ENCODE data around the gene LCN10. TPM values are rescaled to one million over a fixed set of nuclear protein-coding genes. Genes with fewer than 3 reads are reported as not detected.

The LCN10 gene
- total and polyA plus RNA-seq, 2 of the 13 experiments (the other 11 are each of a cell fraction or from before 2014, with no cell fraction given) = 0.53 to 0.61 TPM

DNA sequence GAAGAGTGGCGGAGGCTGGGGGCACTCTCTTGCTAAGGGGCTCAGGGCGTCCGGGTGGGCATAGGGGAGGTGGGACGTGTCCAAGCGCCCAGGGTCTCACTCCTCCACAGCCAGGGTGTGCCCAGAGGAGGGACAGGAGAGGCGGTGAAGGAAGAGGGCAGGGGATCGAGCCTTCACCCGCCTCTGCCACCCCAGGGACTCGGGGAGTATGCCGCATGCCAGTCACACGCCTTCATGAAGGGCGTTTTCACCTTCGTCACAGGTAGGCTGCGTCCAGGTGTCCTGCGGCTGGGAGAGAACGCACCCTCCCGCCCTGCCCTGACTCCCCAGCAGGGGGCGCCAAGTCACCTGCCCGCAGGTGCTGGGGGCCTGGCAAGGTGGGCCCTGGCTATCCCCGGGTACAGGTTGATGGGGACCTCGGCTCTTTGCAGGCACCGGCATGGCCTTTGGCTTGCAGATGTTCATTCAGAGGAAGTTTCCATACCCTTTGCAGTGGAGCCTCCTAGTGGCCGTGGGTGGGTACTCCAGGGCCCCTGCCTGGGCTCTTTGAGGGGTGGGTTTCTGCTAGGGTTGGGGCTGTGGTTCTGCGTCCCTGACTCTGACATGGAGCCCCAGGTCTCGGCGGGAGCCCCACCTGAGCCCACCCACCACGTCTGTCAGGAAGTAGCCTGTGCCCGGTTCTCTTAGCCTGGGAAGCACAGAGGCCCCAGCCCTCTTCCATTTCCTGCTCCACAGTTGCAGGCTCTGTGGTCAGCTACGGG is 49.0 kb upstream of the LCN10 start (continued):
- TF ChIP-seq NFATC3 (CRISPR knock-in tag; IDR thresholded peaks at IDR 0.05) = no peak
- 0 out of 2 replicates have a peak, but pooled peaks have one; percentile 21 for TF ChIP-seq KDM2A (CRISPR knock-in tag; IDR thresholded peaks at IDR 0.05; ENCODE audit: borderline replicate concordance, low read depth)
- TF ChIP-seq NR2C2 (CRISPR knock-in tag; IDR thresholded peaks at IDR 0.05; ENCODE audit: borderline replicate concordance) = no peak
- no peak for TF ChIP-seq ZNF629 (CRISPR knock-in tag; conservative IDR thresholded peaks at IDR 0.05)
- no peak for TF ChIP-seq HNRNPUL1 (IDR thresholded peaks at IDR 0.05; ENCODE audit: low read depth, low read length)
- no peak for TF ChIP-seq MATR3 (CRISPR knock-in tag; IDR thresholded peaks at IDR 0.05)
- TF ChIP-seq HNF4A (CRISPR knock-in tag; IDR thresholded peaks at IDR 0.05) = no peak
- no peak for TF ChIP-seq ZNF788 (CRISPR knock-in tag; IDR thresholded peaks at IDR 0.05; ENCODE audit: borderline replicate concordance)
- TF ChIP-seq HOXA3 (CRISPR knock-in tag; IDR thresholded peaks at IDR 0.05) = 0 out of 2 replicates have a peak, but pooled peaks have one; percentile 22
- TF ChIP-seq ZNF772 (CRISPR knock-in tag; IDR thresholded peaks at IDR 0.05) = 0 out of 2 replicates have a peak, but pooled peaks have one; percentile 67
- TF ChIP-seq HDAC1 (CRISPR knock-in tag; IDR thresholded peaks at IDR 0.05) = peak; percentile 6; the same call in 1 of the 2 replicates
- TF ChIP-seq SETDB1 (CRISPR knock-in tag; IDR thresholded peaks at IDR 0.05; ENCODE audit: borderline replicate concordance) = no peak
- TF ChIP-seq, protein P1, sequence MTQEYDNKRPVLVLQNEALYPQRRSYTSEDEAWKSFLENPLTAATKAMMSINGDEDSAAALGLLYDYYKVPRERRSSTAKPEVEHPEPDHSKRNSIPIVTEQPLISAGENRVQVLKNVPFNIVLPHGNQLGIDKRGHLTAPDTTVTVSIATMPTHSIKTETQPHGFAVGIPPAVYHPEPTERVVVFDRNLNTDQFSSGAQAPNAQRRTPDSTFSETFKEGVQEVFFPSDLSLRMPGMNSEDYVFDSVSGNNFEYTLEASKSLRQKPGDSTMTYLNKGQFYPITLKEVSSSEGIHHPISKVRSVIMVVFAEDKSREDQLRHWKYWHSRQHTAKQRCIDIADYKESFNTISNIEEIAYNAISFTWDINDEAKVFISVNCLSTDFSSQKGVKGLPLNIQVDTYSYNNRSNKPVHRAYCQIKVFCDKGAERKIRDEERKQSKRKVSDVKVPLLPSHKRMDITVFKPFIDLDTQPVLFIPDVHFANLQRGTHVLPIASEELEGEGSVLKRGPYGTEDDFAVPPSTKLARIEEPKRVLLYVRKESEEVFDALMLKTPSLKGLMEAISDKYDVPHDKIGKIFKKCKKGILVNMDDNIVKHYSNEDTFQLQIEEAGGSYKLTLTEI (CRISPR knock-in tag; conservative IDR thresholded peaks at IDR 0.05) = no peak
- TF ChIP-seq, protein P2, sequence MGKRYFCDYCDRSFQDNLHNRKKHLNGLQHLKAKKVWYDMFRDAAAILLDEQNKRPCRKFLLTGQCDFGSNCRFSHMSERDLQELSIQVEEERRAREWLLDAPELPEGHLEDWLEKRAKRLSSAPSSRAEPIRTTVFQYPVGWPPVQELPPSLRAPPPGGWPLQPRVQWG (CRISPR knock-in tag; IDR thresholded peaks at IDR 0.05; ENCODE audit: borderline replicate concordance, low read depth) = no peak
- TF ChIP-seq ZNF446 (CRISPR knock-in tag; IDR thresholded peaks at IDR 0.05) = no peak
- TF ChIP-seq MTA1 (CRISPR knock-in tag; IDR thresholded peaks at IDR 0.05; ENCODE audit: borderline replicate concordance) = no peak
- TF ChIP-seq CENPX (CRISPR knock-in tag; IDR thresholded peaks at IDR 0.05) = no peak
- TF ChIP-seq, protein P3, sequence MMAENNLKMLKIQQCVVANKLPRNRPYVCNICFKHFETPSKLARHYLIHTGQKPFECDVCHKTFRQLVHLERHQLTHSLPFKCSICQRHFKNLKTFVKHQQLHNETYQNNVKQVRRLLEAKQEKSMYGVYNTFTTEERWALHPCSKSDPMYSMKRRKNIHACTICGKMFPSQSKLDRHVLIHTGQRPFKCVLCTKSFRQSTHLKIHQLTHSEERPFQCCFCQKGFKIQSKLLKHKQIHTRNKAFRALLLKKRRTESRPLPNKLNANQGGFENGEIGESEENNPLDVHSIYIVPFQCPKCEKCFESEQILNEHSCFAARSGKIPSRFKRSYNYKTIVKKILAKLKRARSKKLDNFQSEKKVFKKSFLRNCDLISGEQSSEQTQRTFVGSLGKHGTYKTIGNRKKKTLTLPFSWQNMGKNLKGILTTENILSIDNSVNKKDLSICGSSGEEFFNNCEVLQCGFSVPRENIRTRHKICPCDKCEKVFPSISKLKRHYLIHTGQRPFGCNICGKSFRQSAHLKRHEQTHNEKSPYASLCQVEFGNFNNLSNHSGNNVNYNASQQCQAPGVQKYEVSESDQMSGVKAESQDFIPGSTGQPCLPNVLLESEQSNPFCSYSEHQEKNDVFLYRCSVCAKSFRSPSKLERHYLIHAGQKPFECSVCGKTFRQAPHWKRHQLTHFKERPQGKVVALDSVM (CRISPR knock-in tag; IDR thresholded peaks at IDR 0.05) = no peak
- TF ChIP-seq STAG1 (CRISPR knock-in tag; IDR thresholded peaks at IDR 0.05) = peak; percentile 55
- no peak for TF ChIP-seq RARG (CRISPR knock-in tag; IDR thresholded peaks at IDR 0.05; ENCODE audit: low read depth)
- TF ChIP-seq ZNF33A (CRISPR knock-in tag; IDR thresholded peaks at IDR 0.05; ENCODE audit: borderline replicate concordance) = no peak
- TF ChIP-seq PHF21A (CRISPR knock-in tag; IDR thresholded peaks at IDR 0.05) = peak; percentile 55
- TF ChIP-seq, protein P4, sequence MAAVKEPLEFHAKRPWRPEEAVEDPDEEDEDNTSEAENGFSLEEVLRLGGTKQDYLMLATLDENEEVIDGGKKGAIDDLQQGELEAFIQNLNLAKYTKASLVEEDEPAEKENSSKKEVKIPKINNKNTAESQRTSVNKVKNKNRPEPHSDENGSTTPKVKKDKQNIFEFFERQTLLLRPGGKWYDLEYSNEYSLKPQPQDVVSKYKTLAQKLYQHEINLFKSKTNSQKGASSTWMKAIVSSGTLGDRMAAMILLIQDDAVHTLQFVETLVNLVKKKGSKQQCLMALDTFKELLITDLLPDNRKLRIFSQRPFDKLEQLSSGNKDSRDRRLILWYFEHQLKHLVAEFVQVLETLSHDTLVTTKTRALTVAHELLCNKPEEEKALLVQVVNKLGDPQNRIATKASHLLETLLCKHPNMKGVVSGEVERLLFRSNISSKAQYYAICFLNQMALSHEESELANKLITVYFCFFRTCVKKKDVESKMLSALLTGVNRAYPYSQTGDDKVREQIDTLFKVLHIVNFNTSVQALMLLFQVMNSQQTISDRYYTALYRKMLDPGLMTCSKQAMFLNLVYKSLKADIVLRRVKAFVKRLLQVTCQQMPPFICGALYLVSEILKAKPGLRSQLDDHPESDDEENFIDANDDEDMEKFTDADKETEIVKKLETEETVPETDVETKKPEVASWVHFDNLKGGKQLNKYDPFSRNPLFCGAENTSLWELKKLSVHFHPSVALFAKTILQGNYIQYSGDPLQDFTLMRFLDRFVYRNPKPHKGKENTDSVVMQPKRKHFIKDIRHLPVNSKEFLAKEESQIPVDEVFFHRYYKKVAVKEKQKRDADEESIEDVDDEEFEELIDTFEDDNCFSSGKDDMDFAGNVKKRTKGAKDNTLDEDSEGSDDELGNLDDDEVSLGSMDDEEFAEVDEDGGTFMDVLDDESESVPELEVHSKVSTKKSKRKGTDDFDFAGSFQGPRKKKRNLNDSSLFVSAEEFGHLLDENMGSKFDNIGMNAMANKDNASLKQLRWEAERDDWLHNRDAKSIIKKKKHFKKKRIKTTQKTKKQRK (IDR thresholded peaks at IDR 0.05; ENCODE audit: low read length) = no peak
